ENCODE results near the gene BLTP3A. TPM values are rescaled to one million over a fixed set of nuclear protein-coding genes. Genes with fewer than 3 reads are reported as not detected.
"Not testable (repeated sequence)": the region's sequence is repeated elsewhere in the genome, so short reads cannot be mapped to it uniquely, and the experiment has no call there.

Gene BLTP3A, protein sequence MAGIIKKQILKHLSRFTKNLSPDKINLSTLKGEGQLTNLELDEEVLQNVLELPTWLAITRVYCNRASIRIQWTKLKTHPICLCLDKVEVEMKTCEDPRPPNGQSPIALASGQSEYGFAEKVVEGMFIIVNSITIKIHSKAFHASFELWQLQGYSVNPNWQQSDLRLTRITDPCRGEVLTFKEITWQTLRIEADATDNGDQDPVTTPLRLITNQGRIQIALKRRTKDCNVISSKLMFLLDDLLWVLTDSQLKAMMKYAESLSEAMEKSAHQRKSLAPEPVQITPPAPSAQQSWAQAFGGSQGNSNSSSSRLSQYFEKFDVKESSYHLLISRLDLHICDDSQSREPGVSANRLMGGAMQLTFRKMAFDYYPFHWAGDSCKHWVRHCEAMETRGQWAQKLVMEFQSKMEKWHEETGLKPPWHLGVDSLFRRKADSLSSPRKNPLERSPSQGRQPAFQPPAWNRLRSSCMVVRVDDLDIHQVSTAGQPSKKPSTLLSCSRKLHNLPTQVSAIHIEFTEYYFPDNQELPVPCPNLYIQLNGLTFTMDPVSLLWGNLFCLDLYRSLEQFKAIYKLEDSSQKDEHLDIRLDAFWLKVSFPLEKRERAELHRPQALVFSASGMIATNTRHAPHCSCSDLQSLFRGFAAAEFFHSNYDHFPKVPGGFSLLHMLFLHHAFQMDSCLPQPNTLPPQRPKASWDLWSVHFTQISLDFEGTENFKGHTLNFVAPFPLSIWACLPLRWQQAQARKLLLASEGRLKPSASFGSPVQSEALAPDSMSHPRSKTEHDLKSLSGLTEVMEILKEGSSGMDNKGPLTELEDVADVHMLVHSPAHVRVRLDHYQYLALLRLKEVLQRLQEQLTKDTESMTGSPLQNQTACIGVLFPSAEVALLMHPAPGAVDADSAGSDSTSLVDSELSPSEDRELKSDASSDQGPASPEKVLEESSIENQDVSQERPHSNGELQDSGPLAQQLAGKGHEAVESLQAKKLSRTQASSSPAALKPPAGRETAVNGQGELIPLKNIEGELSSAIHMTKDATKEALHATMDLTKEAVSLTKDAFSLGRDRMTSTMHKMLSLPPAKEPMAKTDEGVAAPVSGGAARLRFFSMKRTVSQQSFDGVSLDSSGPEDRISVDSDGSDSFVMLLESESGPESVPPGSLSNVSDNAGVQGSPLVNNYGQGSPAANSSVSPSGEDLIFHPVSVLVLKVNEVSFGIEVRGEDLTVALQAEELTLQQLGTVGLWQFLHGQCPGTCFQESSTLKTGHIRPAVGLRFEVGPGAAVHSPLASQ (N-terminal part only)
- total RNA-seq = 17.2 TPM
- long read RNA-seq, full-length matches to known transcripts = 1 of 18 reads
- long read RNA-seq, partial matches to known transcripts = 9 of 18 reads
- long read RNA-seq, other reads (novel, unspliced or antisense) = 8 of 18 reads

DNA sequence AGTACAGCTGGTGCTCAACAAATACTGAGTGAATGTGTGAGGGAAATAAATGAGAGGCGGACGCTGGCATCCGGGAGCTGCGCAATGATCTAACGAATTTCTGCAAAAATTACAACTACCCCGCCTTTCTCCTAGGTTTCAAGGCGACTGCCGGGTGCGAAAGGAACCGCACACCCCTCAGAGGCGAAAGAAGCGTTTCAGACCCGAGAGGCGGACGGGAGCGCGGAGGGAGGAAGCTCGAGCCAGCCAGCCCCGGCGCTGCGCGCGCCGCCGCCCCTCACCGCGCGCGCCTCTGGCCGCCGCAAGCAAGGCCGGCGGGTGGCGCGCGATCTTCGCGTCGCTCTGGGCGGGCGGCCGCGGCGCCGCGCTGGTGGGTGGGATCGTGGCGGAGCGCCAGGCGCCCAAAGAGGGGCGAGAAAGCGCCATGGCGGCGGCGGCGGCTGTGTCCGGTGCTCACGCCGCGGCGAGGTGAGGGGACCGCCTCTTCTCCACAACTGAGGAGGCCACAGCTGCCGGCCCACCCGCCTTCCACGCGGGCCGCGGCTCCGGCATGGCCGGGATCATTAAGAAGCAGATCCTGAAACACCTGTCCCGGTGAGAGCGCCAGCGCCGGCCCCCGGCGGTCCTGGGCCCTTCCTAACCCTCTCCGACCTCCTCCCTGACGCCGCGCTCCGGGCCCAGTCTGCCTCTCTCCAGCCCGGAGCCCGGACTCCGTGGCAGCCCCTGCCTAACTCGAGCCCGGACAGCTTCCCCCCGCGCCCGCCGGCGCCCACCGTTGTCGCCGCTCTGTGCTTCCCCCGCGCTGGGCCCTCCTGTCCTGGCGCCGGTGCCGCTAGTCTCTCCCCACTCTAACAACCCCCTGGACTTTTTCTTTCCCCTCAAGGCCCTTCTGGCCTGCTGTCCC is at the start of gene BLTP3A:
Gene BLTP3A, plus strand, starts transcription at position 383 of the 904 bp plus-strand sequence. Its CDS starts 168 bp downstream, at position 551.
- intact Hi-C loops (cut with DNase I) = no loop called here
- ATAC-seq (ENCODE audit: poor library complexity) = peak; percentile 96
- peak; percentile 86 for DNase-seq

DNA sequence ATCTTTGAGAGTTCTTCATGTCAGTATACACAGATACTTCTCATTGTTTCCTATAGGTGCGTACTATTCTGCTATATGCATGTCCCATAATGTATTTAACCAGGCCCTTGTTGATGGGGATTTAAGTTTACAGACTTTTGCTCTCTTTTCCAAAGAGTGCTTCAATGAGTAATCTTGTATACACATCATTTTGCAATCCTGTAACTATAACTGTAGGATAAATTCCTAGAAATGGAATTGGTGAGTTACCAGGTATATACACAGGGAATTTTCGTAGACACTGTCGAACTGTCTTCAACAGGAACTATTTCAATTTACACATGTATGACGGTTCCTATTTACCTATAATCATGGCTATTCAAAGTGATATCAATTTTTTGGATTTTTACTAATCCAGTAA is 49.8 kb upstream of the BLTP3A start:
- intact Hi-C loops (cut with DNase I) = no loop called here
- no peak for DNase-seq
- no peak for ATAC-seq (ENCODE audit: poor library complexity)

DNA sequence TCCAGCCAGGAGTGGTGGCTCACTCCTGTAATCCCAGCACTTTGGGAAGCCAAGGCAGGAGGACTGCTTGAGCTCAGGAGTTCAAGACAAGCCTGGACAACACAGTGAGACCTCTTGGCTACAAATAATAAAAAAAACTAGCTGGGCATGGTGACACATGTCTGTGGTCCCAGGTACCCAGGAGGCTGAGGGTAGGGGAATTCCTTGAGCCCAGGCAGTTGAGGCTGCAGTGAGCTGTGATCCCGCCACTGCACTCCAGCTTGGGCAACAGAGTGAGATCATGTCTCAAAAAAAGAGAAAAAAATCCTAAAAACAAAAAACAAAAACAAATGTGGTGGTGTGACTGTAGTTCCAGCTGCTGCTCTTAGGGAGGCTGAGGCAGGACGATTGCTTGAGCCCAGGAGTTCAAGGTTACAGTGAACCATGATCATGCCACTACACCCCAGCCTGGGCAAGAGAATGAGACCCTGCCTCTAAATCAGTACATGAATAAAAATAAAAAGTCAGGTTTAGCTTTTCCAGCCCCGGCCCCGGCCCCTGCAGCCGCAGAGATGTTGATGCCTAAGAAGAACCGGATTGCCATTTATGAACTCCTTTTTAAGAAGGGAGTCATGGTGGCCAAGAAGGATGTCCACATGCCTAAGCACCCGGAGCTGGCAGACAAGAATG is 48.1 kb upstream of the BLTP3A start:
- ATAC-seq (ENCODE audit: poor library complexity) (no peak), DNase-seq (no peak)
- intact Hi-C loops (cut with DNase I) = no loop called here

DNA sequence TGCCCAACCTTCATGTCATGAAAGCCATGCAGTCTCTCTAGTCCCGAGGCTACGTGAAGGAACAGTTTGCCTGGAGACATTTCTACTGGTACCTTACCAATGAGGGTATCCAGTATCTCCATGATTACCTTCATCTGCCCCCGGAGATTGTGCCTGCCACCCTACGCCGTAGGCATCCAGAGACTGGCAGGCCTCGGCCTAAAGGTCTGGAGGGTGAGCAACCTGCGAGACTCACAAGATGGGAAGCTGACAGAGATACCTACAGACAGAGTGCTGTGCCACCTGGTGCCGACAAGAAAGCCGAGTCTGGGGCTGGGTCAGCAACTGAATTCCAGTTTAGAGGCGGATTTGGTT is 47.6 kb upstream of the BLTP3A start:
- DNase-seq; ATAC-seq (ENCODE audit: poor library complexity); intact Hi-C loops (cut with DNase I): not testable (repeated sequence)

DNA sequence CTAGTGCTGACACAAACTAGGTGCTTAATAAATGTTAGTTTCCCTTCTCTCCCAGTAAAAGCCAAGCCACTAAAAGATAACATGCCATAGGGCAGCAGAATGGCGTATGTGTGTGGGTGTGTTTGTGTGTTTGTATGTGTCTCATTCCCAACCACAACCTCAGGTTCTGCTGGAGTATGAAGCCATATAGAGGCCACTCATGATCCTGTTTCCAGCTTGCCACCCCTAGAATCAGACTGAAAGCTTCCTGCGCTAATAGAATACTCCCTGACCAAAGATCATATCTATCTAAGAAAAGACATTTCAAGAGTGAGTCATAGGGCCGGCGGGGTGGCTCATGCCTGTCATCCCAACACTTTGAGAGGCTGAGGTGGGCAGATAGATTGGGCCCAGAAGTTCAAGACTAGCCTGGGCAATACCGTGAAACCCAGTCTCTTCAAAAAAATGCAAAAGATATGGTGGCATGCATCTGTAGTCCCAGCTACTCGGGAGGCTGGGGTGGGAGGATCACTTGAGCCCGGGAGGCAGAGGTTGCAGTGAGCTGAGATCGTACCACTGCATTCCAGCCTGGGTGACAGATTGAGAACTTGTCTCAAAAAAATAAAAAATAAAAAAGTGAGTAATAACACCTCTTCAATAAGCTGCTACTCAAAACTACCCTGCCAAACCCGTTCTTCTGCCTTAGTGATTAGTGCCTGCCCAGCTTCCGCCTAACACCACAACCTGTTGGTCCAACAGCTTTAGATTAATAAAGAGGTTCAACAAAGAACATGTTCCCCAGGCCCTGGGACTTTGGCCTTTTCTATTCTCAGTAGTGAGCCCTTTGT is 46.4 kb upstream of the BLTP3A start:
- no peak for ATAC-seq (ENCODE audit: poor library complexity)
- intact Hi-C loops (cut with DNase I) = no loop called here
- DNase-seq = no peak

DNA sequence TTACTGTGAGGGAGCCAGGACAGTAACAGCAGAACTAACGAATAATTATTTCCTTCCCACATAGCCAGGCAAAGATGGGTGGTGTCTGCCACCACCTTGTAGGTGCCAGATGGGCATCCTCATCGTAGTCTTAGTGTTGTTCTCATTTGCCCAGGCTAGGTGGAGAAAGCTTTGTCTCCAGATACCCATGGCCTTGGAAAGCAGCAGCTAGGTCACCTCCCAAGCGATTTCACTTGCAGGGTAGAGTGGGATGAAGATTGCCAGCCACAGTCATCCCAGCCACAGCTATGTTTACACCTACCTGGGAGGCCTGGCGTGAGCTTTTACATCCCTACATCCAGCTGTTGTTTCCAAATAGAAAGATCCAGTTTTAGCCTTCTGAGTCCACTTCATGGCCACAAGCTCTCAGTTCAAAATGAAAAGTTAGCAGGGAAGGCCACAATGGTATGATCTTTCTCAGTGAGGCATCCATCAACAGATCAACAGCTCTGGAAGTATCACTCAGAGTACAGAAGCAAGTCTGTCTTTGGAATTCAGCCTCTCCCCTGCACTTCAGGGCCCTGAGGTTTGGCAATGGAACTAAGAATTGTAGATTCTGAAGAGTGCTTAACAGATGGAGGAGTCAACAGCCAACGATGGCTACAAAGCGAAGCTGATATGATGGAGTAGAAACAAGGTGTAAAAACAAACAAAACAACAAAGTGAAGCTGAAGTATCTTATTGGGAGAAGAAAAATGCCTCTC is 45.6 kb upstream of the BLTP3A start:
- DNase-seq (no peak), ATAC-seq (ENCODE audit: poor library complexity) (no peak)
- intact Hi-C loops (cut with DNase I) = no loop called here

DNA sequence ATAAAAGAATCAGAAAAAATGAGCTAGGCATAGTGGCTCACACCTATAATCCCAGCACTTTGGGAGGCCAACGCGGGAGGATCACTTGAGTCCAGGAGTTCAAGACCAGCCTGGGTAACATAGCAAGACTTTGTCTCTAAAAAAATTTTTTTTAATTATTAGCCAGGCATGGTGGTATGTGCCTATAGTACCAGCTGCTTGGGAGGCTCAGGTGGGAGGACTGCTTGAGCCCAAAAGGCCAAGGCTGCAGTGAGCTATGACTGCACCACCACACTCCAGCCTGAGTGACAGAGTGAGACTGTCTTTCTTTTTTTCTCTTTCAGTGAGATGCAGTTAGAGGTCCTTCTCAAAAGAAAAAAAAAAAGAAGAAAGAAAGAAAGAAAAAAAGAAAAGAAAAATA is 43.1 kb upstream of the BLTP3A start:
- intact Hi-C loops (cut with DNase I) = no loop called here
- no peak for ATAC-seq (ENCODE audit: poor library complexity)
- DNase-seq = no peak

DNA sequence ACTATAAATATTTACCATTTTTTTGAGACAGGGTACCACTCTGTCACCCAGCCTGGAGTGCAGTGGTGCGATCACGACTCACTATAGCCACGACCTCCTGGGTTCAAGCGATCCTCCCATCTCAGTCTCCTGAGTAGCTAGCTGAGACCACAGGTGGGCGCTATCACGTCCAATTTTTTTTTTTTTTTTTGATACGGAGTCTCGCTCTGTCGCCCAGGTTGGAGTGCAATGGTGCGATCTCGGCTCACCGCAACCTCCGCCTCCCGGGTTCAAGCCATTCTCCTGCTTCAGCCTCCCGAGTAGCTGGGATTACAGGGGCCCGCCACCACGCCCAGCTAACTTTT is 35.4 kb upstream of the BLTP3A start:
- peak; percentile 1 for ATAC-seq (ENCODE audit: poor library complexity)
- intact Hi-C loops (cut with DNase I); DNase-seq: not testable (repeated sequence)

DNA sequence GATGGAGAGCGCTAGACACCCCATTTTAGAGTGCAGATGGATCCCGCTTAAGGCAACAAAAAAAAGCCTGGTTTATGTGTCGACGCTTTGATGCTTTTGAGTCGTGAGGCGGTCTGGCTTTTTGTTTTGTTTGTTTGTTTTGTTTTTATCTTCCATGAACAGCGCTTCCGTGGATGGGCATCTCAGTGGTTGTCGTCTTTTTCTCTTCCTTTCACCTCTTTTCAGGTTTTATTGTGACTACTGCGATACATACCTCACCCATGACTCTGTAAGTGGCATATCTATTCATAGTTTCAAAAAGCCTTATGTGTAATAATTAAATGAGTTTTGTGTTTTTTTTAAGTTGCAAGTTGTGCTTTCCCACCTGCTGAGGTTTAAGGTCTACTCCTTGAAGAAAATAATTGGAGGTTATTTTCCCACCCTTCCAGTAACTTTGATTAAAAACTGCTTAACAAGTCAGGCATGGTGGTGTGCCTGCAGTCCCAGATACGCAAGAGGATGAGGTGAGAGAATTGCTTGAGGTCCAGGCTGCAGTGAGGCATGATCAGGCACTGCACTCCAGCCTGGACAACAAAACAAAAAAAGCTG is 34.1 kb upstream of the BLTP3A start:
- no peak for DNase-seq
- intact Hi-C loops (cut with DNase I) = no loop called here
- no peak for ATAC-seq (ENCODE audit: poor library complexity)

DNA sequence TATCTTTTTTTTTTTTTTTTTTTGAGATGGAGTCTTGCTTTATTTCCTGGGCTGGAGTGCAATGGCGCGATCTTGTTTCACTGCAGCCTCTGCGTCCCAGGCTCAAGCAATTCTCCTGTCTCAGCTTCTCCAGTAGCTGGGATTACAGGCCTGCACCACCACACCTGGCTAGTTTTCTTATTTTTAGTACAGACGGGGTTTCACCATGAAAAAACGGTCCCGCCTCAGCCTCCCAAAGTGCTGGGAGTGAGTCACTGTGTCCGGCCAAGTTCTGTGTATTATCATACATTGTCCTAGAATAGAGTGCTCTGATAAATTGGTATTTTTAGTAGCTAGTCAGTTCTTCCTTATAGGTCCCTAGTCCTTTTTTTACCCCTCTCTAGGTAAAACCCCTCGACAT is 31.8 kb upstream of the BLTP3A start:
- ATAC-seq (ENCODE audit: poor library complexity) (peak; percentile 37), DNase-seq (no peak)

DNA sequence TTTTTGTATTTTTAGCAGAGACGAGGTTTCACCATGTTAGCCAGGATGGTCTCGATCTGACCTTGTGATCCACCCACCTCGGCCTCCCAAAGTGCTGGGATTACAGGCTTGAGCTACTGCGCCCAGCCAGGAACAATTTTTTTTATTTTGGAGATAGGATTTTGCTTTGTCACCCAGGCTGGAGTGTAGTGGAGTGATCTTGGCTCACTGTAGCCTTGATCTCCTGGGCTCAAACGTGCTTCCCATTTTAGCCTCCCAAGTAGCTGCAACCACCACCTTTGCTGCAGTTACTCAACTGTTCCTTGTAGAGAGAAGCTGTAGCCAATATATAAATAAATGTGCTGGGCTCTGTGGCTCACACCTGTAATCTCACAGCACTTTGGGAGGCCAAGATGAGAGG is 30.2 kb upstream of the BLTP3A start:
- DNase-seq; intact Hi-C loops (cut with DNase I): not testable (repeated sequence)
- ATAC-seq (ENCODE audit: poor library complexity) = peak; percentile 59

More for the DNA sequence above, 31.8 kb upstream of the BLTP3A start:
- intact Hi-C loops (cut with DNase I) = no loop called here

DNA sequence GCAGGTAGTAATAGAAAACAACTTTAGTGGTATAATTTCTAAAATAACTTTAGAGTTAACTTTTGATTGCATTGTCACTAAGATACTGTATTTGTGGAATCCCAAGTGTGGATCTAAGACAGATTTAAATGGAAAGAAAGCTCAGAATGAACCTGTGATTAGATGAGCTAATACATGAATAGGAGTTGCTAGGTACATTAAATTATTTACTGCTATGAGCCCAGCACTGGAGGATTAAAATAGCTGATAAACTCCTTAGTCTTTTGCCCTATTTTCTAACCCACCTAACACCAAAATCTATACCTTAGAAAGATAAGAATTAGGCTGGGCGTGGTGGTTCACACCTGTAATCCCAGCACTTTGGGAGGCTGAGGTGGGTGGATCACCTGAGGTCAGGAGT is 23.7 kb upstream of the BLTP3A start:
- no peak for ATAC-seq (ENCODE audit: poor library complexity)
- DNase-seq = no peak
- intact Hi-C loops (cut with DNase I) = no loop called here

DNA sequence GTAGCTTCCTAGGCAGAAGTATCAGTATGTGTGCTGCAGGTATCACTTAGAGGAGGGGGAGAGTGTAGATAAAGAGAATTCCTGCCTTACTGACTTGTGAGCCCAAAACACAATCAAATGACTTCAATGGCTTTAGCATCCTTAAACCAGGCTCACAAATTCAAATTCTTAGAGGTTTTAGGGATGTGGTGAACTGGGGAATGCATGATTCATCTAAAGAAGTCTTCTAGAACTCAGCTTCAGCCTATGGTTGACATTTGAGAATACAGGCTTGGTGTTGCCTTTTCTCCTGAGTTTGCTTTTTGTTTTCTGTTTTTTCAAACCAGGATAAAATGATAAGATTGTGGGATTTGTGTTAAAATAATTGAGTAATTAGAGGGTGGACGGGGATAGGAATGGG is 20.2 kb upstream of the BLTP3A start:
- DNase-seq (no peak), ATAC-seq (ENCODE audit: poor library complexity) (no peak)
- intact Hi-C loops (cut with DNase I) = no loop called here

DNA sequence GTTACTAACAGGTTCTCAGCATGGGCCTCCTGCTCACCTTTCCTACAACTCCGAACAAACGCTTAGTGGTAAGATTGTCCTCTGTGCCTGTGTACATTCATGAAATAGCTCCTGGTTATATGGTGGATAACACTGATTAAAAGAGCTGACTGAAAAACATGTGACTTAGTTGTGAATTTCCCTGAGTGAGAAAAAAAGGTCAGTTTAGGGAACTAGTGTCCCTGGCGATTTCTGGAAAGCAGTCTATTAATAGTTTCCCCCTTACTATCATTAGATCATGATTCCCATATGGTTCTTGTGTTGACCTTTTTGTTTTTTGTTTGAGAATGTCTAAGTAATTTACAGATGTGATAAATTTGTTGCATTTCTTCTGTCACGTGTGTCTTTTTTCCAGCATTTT is 18.9 kb upstream of the BLTP3A start:
- ATAC-seq (ENCODE audit: poor library complexity) (peak; percentile 51), DNase-seq (no peak)
- intact Hi-C loops (cut with DNase I) = no loop called here

DNA sequence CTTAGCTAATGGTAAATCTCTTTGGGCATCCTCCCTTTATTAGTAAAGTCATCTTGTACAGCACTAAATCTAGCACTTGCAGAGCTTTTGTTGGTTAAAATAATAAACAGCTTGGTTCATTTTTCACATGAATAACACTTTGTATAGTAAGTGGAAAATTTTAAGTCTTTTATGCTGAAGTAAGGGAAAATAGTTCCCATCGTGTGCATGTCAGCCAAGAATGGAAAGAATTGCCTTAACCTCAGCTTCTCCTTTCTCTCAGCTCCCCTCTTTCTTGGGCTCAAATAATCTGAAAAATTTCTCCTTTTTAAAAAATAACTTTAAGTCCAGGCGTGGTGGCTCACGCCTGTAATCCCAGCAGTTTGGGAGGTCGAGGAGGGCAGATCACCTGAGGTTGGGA is 18.0 kb upstream of the BLTP3A start:
- peak; percentile 63 for ATAC-seq (ENCODE audit: poor library complexity)
- intact Hi-C loops (cut with DNase I) = no loop called here
- no peak for DNase-seq

DNA sequence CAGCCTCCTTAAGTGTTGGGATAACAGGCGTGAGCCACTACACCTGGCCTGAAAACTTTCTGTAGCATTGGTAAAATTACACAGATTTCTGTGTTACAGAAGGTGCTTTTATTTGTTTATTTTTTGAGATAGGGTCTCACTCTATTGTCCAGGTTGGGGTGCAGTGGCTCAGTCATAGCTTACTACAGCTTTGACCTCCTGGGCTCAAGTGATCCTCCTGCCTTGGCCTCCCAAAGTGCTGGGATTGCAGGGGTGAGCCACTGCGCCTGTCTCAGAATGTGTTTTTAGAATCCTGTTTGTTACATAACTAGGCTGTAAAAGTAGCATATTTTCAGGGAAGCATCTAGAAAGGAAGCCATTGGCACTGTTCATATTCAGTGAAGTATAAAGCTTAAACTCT is 16.9 kb upstream of the BLTP3A start:
- intact Hi-C loops (cut with DNase I) = no loop called here
- DNase-seq (no peak), ATAC-seq (ENCODE audit: poor library complexity) (no peak)
